Thymus (tissue), 11 donors: Measurements from ENCODE around the gene IFITM10. TPM values are rescaled to one million over a fixed set of nuclear protein-coding genes. Genes with fewer than 3 reads are reported as not detected.

Source experiments
- DNase-seq, 9 donors: peaks; one replicate each; pipeline ENCODE4 v3.0.0-alpha.2; 2013; ENCODE audit warnings: low spot score in 9 of 9, low read depth in 6 of 9, missing footprints in 1 of 9
- H3K27ac ChIP-seq, 2 donors: one replicate each; pipeline ENCODE4 v1.5.1; 2013; ENCODE audit warnings: control low read depth in 1 of 2, low read depth in 1 of 2, low read length in 1 of 2, mild to moderate bottlenecking in 1 of 2, moderate library complexity in 1 of 2
- H3K27me3 ChIP-seq, 2 donors: one replicate each; pipeline ENCODE4 v1.5.1; 2013; ENCODE audit warnings: low read length in 1 of 2; ENCODE audit not compliant: control insufficient read depth in 2 of 2, insufficient read depth in 1 of 2
- H3K36me3 ChIP-seq, 2 donors: one replicate each; pipeline ENCODE4 v1.5.1; 2013; ENCODE audit warnings: low read length in 1 of 2, mild to moderate bottlenecking in 1 of 2, moderate library complexity in 1 of 2; ENCODE audit not compliant: control insufficient read depth in 2 of 2, insufficient read depth in 2 of 2
- H3K4me1 ChIP-seq, 2 donors: one replicate each; pipeline ENCODE4 v1.5.1; 2013; ENCODE audit warnings: low read length in 2 of 2; ENCODE audit not compliant: control insufficient read depth in 2 of 2, insufficient read depth in 2 of 2
- H3K4me3 ChIP-seq, 2 donors: one replicate each; pipeline ENCODE4 v1.5.1; 2013; ENCODE audit warnings: low read length in 2 of 2, control low read depth in 1 of 2, mild to moderate bottlenecking in 1 of 2
- H3K9me3 ChIP-seq, 2 donors: one replicate each; pipeline ENCODE4 v1.5.1; 2013; ENCODE audit warnings: low read length in 1 of 2, mild to moderate bottlenecking in 1 of 2; ENCODE audit not compliant: control insufficient read depth in 2 of 2, insufficient read depth in 1 of 2
- WGBS: extraction: QIAGEN DNeasy Blood & Tissue Kit; methylation state at CpG from one replicate; pipeline ENCODE4 v1.1.7; 2013; 5-methylcytosine and 5-hydroxymethylcytosine counted together
- polyA plus RNA-seq: library from polyadenylated mRNA; stranded (reverse); fragments of 200-250 nt; gene quantifications from one replicate; pipeline ENCODE4 v1.2.3, GENCODE V29; 2013
- total RNA-seq: library from RNA; stranded (reverse); fragments of 120-200 nt; gene quantifications from one replicate; pipeline ENCODE4 v1.2.4, GENCODE V29; 2013
- donor health status: healthy.

Gene IFITM10
- total and polyA plus RNA-seq, 2 donors, result 0.14 to 0.80 TPM

DNA sequence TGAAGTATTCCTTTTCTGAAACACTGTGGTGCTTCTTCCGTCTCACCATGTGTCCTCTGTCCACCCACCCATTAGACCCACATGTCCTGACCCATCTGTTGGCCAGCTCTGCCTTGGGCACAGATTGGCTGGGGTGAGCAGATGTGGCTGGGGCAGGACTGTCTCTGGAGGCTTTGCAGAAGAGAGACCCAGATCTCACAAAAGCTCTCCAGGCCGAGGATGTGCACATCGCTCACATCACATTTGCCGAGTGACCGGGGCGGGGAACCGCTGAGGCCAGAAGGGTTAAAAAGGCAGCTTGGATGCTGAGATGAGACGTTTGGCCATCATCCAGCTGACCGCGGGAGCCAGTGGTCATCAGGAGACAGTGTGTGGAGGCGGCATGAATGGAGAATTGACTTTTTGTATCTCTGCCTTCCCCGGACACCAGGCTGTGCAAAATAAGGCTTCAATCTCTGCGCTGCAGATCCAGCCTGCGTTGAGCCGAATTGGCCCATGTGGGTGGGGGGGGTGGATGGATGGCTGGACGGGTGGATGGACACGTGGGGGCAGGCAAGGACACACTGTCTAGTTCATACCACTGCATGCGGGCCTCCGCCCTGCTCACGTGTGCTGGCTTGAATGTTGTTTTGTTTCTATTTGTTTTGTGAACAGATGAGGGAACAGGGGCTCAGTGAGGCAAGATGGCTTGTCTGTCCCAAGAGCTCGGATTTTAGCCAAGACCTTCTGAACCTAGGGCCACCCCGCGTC lies 6.1 kb downstream of the IFITM10 start:
- 94% methylated on average over 23 of the region's 23 CpGs for WGBS
- H3K4me1 ChIP-seq, result peaks cover 2% of the 10 kb centered on the region in 2 donors
- H3K27ac ChIP-seq, result no peak overlapping the region
- no peak overlapping the region for H3K4me3 ChIP-seq
- DNase-seq, result no peak
- H3K27me3 ChIP-seq, result peaks cover 22 to 38% of the 10 kb centered on the region in 2 donors
- no peaks in the 10 kb centered on the region for H3K36me3 ChIP-seq
- peaks cover 0 to 4% of the 10 kb centered on the region in 2 donors for H3K9me3 ChIP-seq

DNA sequence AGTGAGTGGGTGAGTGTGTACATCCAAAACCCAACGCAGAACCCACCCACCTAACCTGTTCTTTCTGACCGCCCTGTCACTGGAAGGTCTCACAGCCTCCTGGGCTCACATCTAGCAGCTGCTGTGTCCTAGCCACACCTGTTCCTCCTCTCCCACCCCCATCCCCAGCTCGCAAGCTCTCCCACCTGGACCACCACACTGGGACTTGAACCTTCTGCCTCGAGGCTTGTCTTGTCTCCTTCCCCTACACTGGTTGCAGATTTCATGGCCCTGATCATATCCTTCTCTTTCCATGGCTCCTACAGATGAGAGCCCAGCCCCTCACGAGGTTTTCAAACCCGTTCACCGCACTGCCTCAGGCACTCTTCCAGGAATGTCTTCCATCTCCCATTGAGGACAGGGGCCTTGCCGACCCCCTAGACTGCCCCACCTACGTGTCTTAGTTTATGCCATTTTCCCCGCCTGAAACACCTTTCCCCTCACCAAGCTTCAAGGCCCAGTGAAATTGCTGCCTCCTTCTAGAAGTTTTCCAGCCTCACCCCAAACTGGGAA lies 6.7 kb downstream of the IFITM10 start:
- peaks cover 0 to 4% of the 10 kb centered on the region in 2 donors for H3K9me3 ChIP-seq
- no peaks in the 10 kb centered on the region for H3K36me3 ChIP-seq
- H3K27me3 ChIP-seq, result peaks cover 15 to 32% of the 10 kb centered on the region in 2 donors
- H3K27ac ChIP-seq, result no peak overlapping the region
- 97% methylated on average over 10 of the region's 10 CpGs for WGBS
- peaks cover under 1 to 2% of the 10 kb centered on the region in 2 donors for H3K4me1 ChIP-seq
- DNase-seq, result no peak
- H3K4me3 ChIP-seq, result no peak overlapping the region

DNA sequence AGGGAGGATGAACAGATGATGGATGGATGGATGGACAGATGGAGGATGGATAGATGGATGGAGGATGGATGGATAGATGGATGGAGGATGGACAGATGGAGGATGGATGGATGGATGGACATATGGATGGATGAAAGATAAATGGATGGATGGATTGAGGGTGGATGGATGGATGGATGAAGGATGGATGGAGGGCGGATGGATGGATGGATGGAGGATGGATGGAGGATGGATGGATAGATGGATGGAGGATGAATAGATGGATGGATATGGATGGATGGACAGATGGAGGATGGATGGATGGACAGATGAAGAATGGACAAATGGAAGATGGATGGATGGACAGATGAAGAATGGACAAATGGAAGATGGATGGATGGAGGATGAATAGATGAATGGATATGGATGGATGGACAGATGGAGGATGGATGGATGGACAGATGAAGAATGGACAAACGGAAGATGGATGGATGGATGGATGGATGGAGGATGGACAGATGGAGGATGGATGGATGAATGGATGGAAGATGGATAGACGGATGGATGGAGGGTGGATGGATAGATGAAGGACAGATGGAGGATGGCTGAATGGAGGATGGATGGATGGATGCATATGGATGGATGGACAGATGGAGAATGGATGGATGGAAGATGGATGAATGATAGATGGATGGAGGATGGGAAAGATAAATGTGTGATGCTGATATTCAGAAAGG lies 7.4 kb downstream of the IFITM10 start:
- DNase-seq, result no peak
- no peak overlapping the region for H3K4me3 ChIP-seq
- no peak overlapping the region for H3K27ac ChIP-seq
- peaks cover 0 to 4% of the 10 kb centered on the region in 2 donors for H3K9me3 ChIP-seq
- no peaks in the 10 kb centered on the region for H3K4me1 ChIP-seq
- H3K36me3 ChIP-seq, result no peaks in the 10 kb centered on the region
- peaks cover 9 to 26% of the 10 kb centered on the region in 2 donors for H3K27me3 ChIP-seq
- 98% methylated on average over 3 of the region's 3 CpGs for WGBS

DNA sequence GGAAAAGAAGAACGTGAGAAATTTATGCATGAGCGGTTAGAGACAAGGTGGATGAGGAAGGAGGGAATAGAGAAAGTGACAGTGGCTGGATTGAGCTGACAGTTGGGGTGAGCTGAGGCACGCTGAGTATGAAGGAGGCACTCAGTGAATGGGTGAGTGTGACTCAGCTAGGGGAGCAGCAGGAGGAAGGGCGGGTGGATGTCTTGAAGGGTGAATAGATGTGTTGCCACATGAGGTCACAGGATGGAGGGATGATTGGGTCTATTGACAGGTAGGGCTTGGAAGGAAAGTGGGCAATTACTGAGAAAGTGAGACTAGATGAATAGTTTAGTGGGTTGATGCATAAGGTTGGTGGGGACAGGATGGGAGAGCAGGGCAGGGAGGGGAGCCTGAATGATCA lies 8.0 kb downstream of the IFITM10 start:
- H3K4me1 ChIP-seq, result no peaks in the 10 kb centered on the region
- no peak overlapping the region for H3K27ac ChIP-seq
- no peak overlapping the region for H3K4me3 ChIP-seq
- no peaks in the 10 kb centered on the region for H3K36me3 ChIP-seq
- H3K27me3 ChIP-seq, result peaks cover 6 to 20% of the 10 kb centered on the region in 2 donors
- DNase-seq, result no peak
- WGBS, result 87% methylated on average over 4 of the region's 4 CpGs
- peaks cover 1 to 11% of the 10 kb centered on the region in 2 donors for H3K9me3 ChIP-seq

DNA sequence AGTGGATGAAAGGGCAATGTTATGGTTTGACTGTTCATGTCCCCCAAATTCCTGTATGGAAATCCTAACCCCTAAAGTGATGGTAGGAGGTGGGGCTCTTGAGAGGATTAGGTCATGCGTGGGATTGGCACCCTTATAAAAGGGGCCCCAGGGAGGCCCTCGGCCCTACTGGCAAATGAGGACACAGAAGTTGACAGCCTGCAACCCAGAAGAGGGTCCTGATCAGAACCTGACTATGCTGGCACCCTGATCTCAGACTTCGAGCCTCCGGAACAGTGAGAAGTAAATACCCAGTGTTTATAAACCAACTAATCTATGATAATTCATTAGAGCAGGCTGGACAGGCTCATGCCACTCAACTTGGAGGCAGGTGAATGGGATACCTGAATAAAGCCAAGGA lies 8.7 kb downstream of the IFITM10 start:
- H3K27me3 ChIP-seq, result peaks cover 1 to 13% of the 10 kb centered on the region in 2 donors
- WGBS, result 93% methylated on average over 4 of the region's 4 CpGs

DNA sequence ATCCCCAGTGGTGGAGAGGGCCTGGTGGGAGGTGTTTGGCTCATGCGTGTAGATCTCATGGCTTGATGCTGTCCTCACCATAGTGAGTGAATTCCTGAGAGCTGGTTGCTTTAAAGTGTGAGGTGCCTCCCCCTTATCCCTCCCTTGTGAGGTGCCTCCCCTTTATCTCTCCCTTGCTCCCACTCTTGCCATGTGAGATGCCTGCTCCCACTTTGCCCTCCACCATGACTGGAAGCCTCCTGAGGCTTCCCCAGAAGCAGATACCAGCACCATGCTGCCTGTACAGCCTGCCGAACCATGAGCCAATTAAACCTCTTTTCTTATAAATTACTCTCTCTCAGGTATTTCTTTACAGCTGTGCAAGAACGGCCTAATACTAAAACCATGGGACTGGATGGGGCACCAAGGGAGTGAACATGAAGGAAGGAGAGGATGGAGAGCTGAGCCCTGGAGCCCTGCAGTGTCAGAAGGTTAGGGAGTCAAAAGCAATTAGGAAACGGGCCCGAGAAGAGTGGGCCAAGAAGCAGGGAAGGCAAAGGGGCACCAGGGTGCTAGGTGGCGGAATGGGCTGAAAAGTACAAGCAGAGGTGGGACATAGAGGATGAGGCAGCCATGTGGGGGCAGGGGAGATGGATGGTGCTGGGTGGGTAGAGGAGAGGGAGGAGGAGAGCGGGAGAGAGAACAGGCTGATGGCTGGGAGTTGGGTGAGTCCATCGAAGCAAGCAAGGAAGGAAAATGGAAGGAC lies 9.4 kb downstream of the IFITM10 start:
- DNase-seq, result no peak
- WGBS, result 96% methylated on average over 8 of the region's 8 CpGs
- Histone ChIP-seq H3K9me3 (peaks cover 3 to 9% of the 10 kb centered on the region in 2 donors), H3K4me1 (no peaks in the 10 kb centered on the region), H3K27me3 (peaks cover 0 to 9% of the 10 kb centered on the region in 2 donors), H3K27ac (no peak overlapping the region), H3K4me3 (no peak overlapping the region), H3K36me3 (no peaks in the 10 kb centered on the region)

More for the DNA sequence above, 8.7 kb downstream of the IFITM10 start:
- no peak overlapping the region for H3K4me3 ChIP-seq
- H3K36me3 ChIP-seq, result no peaks in the 10 kb centered on the region
- no peak for DNase-seq
- no peak overlapping the region for H3K27ac ChIP-seq
- no peaks in the 10 kb centered on the region for H3K4me1 ChIP-seq
- H3K9me3 ChIP-seq, result peaks cover 3 to 12% of the 10 kb centered on the region in 2 donors

DNA sequence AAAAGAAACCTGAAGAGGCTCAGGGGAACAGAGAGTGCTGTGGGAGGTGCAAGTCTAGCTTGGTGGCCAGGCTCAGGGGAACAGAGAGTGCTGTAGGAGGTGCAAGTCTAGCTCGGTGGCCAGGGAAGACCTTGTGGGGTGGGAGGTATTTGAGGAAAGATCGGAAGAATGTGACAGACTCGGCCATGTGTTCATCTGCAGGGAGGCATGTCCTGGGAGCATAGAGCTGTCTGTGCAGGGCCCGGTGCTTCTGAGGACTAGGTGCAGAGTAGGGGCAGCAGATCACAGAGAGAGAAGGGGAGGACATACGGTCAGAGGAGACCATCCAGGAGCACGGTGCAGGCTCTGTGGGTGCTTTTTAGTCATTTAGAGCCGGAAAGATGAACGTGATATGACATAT lies 10.8 kb downstream of the IFITM10 start:
- 94% methylated on average over 8 of the region's 8 CpGs for WGBS

DNA sequence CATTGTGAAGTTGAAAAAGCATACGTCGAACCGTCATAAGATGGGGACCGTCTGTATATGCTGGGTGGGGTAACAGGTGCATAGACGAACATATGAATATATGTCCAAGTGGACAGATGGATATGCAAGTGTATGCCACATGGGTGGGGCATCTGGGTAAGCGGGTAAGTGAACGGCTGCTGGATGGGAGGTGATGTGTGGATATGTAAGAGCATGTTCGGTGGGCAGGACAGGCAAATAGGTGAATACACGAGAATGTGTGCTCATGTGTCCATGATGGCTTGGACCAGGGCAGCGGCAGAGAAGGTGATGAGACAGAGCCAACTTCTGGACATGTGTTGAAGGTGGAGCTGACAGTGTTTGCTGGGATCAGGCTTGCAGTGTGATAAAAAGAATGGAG lies 12.0 kb downstream of the IFITM10 start:
- no peak for DNase-seq
- 97% methylated on average over 10 of the region's 10 CpGs for WGBS
- H3K27me3 ChIP-seq, result peaks cover 0 to 21% of the 10 kb centered on the region in 2 donors
- no peak overlapping the region for H3K4me3 ChIP-seq
- no peaks in the 10 kb centered on the region for H3K36me3 ChIP-seq
- H3K4me1 ChIP-seq, result peaks cover 5 to 14% of the 10 kb centered on the region in 2 donors
- H3K9me3 ChIP-seq, result peaks cover 3 to 9% of the 10 kb centered on the region in 2 donors
- no peak overlapping the region for H3K27ac ChIP-seq

More for the DNA sequence above, 10.8 kb downstream of the IFITM10 start:
- peaks cover 3 to 9% of the 10 kb centered on the region in 2 donors for H3K9me3 ChIP-seq
- peaks cover 0 to 2% of the 10 kb centered on the region in 2 donors for H3K4me1 ChIP-seq
- H3K36me3 ChIP-seq, result no peaks in the 10 kb centered on the region
- DNase-seq, result no peak
- H3K27ac ChIP-seq, result no peak overlapping the region
- peaks cover 0 to 15% of the 10 kb centered on the region in 2 donors for H3K27me3 ChIP-seq
- H3K4me3 ChIP-seq, result no peak overlapping the region
